DMS153 treated with DMSO at 0.1 percent for 48 hours (cell line): ENCODE results near the gene MRPL20.
A peak's percentile ranks its signal among the peaks of the same experiment; 100 is the strongest.
"Not testable (repeated sequence)": the region's sequence is repeated elsewhere in the genome, so short reads cannot be mapped to it uniquely, and the experiment has no call there.

Experiments
- DNase-seq: peaks from one replicate; lab custom pipeline; 2025; ENCODE audit not compliant: unreplicated experiment; lab: John Stamatoyannopoulos, UW

MRPL20 gene

DNA sequence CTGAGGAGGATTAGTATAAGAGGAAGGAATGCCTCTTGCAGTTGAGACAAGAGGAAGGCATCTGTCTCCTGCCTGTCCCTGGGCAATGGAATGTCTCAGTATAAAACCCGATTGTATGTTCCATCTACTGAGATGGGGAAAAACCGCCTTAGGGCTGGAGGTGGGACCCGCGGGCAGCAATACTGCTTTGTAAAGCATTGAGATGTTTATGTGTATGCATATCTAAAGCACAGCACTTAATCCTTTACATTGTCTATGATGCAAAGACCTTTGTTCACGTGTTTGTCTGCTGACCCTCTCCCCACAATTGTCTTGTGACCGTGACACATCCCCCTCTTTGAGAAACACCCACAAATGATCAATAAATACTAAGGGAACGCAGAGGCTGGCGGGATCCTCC, 3.1 kb upstream of the MRPL20 start:
- not testable (repeated sequence) for DNase-seq

DNA sequence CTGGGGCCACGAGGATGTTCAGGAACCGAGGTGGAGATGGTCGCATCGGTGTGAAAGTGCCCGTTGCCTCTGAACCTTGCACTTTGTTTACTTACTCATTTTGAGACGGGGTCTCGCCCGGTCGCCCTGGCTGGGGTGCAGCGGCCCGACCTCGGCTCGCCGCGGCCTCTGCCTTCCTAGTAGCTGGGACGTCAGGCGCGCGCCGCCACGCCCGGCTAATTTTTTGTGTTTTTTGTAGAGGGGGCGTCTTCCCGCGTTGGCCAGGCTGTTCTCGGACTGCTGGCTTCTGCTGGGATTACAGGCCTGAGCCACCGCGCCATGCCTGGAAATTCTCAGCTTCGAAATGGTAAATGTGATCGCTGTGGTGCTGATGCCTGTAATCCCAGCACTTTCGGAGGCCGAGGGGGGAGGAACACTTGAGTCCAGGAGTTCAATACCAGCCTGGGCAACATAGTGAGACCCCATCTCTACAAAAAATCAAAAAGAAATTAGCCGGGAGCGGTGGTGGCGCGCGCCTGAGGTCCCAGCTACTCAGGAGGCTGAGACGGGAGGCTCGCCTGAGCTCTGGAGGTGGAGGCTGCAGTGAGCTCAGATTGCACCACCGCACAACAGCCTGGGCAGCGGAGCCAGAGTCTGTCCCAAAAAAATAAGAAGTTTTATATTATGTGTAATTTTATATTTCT, 684 bp upstream of the MRPL20 start:
- DNase-seq: no peak

DNA sequence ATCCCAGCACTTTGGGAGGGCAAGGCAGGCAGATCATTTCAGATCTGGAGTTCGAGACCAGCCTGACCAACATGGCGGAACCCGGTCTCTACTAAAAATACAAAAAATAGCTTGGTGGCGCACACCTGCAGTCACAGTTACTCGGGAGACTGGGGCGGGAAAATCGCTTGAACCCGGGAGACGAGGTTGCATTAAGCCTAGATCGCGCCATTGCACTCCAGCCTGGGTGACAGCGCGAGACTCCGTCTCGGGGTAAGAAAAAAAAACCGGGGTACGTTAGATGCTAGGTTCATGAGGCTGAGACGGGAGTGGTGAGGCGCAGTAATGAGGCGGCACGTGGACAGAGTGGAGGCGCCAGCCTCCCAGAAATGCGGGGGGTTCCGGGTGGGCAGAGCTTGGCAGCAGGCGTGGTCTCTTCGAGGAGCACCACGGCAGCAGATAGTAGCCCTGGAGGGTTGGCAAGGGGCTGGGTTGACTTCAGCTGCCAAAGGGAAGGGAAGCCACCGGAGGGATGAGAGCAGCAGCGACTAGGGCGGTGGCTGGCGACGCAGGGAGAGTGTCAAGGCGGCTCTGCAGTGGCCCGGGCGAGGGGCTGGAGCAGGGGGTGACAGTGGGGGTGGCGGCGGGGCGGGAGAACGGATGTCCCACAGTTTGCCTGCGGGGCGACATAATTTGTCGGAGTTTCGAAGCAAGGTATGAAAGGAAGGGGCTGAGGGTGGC, 832 bp downstream of the MRPL20 start:
- DNase-seq: no peak

DNA sequence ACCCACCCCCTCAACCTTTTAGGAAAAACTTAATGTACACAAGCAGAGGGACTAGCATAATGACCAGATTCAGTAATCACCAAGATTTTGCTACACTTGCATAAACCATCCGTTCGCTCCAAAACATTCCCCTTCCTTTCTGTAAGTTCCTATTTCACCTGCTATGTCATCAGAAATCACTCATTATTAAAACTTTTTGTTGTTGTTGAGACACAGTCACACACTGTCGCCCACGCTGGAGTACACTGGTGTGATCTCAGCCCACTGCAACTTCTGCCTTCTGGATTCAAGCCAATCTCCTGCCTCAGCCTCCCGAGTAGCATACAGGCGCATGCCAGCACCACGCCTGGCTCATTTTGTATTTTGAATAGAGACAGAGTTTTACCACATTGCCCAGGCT, 3.4 kb downstream of the MRPL20 start:
- DNase-seq: no peak

DNA sequence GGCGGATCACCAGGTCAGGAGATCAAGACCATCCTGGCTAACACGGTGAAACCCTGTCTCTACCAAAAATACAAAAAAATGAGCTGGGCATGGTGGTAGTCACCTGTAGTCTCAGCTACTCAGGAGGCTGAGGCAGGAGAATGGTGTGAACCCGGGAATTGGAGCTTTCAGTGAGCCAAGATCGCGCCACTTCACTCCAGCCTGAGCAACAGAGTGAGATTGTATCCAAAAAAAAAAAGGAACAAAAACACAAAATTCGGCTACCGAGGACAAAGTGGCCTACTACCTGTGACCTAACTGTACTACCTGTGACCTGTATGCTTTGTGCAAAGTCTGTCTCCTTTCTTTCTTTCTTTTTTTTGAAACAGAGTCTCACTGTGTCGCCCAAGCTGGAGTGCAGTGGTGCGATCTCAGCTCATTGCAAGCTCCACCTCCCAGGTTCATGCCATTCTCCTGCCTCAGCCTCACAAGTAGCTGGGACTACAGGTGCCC, 4.1 kb downstream of the MRPL20 start:
- not testable (repeated sequence) for DNase-seq

DNA sequence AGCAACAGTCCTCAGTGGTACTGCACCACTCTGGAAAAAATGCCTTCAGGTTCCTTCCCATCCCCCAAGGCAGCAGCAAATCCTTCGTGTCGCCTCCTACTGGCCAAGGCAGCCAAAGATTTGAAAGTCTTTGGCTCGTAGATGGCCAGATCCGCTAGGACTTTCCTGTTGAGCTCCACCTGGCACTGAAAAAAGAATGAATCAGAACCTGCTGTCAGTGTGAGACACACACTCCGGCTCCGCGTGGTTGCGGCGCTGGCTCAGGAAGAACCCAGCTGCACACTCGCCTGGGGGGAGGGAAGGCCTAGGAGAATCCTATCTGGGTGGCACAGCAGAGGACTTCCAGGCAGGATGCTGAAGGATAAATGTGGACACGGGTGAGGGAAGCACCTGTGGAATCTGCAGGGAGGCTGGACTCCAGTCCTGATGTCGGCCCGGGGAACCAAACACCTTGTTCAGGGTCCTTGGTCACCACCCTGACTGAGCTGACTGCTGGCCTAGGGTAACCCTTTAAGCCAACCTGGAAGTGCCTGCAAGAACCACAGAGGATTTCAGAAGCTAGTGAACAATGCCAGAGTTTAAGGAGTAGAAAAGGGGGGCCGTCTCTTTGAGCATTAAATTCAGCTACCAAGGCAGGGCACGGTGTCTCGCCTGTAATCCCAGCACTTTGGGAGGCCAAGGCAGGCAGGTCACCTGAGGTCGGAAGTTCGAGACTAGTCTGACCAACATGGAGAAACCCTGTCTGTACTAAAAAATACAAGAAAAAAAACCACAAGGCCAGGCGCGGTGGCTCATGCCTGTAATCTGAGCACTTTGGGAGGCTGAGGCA, 4.8 kb downstream of the MRPL20 start:
- no peak for DNase-seq

DNA sequence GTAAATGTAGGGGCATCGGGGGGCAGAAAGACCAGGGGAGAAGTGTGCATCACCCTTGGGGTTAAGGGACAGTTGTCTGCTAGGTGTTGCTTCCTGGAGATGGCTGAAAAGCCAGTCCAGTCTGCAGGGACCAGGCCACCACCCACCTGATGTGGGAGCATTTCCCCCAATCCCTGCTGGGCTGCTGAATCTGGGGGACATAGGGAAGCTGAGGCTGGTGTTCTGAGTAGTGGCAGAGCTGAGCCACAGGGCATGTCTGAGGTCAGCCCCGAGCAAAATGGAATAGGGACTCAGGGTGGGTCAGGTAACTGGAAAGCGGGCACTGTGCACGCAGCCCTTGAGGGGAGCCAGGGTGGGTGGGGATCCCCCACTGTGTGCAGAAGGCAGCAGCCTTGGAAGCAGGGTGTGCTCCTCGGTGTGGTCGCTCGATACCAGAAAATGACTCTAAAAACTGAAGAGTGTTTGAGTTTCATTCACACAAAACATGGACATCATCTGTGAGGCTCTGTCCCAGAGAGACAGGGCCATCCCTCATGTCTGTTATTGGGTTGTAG, 5.6 kb downstream of the MRPL20 start:
- no peak for DNase-seq

DNA sequence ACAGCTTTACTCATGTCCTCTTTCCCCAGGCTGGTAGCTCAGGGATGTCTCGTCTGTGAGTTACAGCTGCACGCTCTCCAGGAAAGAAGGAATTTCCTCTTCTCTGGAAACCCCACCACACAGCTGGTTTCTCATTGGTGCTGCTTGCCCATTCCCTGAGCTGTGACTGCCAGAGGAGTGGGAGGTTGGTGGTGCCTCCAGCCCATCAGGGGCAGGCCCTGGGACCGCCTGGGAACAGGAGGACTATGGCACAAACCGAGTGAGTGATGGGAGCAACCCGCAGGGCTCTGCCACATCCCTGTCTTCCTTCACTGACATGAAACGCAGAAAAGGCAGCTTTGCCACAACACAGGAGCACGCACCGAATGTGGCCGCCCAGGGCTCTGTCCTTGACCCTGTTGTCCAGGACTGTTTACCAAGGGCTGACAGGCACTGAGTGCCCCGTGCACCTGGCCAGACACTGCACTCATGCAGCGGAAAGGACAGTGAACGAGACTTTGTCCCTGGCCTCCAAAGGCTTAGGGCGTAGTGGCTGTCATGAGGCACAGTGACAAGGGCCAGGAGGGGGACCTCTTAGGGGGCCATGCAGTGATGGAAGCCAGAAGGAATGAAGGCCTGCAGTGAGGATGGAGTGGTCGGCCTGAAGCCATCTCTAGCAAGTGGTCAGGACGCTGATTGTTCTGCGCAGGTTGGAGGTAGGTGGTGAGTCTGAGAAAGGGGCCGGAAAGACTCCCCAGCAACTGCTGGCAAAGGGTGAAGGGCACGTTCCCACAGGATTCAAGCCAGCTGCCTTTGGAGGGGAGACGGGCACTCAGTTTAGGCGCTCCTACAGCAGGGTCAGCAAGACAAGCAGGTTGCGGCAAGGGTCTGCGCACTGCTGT, 6.3 kb downstream of the MRPL20 start:
- no peak for DNase-seq

DNA sequence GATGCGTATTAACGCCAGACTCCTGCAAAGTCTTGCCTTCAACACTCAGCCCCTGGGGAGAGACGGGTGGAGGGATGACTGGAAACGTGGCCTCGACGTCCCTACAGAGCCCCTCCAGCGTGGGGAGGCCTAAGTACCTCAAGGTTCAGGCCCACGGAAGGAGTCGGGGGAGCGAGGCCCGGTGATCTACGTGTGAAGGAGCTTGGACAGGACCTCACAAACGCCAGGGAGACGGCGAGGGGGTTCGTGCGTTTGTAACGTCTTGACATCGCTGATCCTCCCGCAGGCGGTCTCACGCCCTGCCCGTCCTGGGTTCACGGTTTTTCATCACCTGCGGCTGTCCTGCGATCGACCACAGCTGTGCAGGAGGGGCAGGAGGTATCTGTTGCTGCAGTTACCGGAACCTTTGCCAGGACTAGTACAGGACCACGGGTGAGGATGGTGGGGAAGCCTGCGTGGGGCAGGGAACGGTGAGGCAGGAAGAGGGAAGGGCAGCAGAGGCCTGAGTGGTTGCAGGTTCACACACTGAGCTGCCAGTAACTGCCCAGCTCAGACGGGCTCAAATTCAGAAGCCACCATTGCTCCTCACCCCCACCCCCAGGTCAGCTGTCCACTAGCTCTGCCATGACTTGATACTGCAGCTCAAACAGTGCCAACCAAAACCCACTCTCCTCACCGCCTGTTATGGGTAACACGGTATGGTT, 7.1 kb downstream of the MRPL20 start:
- DNase-seq: no peak

DNA sequence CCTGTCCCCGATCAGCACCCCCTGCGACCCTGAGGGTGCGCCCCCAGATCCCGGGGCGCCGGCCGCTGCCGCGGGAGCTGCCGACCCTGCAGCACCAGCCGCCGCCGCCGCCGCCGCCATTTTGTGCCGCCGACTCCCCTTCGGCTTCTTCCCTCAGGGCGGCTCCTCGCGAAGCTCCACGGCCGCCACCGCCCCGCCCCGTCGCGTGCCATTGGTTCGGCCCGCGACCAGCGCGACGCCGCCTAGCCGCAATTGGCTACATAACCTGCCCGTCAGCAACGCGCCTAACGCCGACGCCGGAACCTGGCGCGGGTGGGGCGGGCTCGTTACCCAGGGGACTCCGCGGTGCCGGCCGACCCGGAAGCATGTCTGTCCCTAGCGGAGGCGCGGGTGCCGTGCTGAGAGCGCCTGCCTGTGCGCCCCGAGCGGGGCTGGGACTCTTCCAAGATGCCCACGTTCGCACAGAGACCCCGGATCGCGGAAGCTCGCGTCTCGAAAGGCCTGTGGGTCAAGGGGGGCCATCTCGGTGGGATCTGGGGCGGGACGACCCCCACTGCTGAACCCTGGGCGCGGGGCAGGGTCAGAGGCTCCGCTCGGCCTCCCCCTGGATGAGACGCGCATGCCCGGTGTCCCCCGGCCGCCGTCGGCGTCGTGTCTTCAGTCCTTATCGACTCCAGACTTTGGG, 7.8 kb downstream of the MRPL20 start, which contains the start of gene CCNL2:
Gene CCNL2 (minus strand): TSS at position 149 of the 685 bp plus-strand sequence. CDS start 29 bp downstream, at position 120.
- DNase-seq: peak; percentile 100

DNA sequence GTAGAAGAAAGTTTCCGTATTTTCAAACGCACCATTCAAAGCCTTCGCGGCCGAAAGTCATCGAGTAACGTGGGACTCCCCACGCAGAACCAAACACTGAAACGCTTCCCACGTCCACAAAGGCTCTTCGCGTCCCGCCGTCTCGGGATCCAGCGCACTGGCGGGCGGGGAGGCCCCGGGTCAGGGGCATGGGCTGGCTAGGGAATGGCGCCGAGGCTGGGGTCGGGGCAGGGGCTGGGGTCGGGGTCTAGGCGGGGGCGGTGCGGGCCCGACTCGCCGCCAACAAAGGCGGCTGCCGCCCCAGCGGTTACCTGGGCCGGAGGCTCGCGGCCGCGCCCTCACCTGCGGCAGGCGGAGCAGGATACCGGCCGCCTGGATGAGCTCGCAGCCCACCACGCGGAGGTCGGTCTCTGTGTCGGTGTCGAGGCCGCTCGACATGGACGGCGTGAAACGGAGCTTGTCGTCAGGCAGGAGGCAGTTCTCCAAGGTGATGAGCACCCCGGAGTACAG, 8.4 kb downstream of the MRPL20 start:
- DNase-seq: no peak

DNA sequence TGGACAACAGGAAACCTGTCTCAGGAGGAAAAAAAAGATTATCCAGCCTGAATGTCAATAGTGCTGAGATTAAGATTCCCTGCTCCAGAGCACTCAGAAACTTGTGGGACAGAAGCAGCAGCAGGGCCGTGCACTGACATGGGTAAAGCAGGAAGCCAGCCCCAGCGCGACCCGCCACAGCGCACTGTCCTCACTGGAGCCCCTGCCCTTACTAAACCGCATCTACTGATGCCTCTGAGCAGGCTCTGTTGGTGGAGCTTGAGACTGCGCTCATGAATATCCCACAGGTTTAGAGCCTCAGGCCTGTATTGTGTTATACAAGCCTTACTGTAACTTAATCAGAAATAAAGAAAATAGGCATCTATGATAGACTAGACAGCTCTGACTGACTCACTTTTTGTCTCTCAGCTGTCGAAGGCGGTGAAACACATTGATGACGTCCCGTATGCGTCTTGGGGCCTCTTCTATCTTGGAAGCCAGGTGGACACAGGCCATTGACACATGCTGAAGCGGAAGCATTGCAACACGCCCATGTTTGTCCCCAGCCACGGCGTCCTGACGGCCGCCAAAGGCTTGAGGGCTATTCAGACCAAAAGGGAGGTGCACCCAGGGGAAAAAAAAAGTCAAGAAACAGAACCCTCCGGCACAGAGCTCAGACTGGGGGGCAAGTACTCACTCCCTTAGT, 9.1 kb downstream of the MRPL20 start:
- DNase-seq: no peak

DNA sequence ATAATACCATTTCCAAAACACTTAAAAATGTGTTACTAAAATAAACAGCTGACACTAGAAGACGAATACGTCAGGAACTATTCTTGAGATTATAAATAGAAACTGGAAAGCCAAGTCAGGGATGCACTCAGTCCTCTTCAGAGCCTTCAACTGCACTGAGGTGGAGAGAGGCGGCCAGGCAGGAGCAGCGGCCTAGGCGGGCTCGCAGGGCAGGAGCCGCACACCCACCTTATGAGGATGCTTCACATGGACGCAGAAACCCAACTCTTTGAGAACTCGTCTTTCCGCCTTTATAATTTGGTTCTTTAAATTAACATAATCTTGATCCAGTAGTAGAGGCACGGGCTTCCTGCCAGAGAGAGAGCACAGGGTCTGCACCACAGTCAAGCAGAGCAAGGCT, 11.9 kb downstream of the MRPL20 start:
- no peak for DNase-seq

DNA sequence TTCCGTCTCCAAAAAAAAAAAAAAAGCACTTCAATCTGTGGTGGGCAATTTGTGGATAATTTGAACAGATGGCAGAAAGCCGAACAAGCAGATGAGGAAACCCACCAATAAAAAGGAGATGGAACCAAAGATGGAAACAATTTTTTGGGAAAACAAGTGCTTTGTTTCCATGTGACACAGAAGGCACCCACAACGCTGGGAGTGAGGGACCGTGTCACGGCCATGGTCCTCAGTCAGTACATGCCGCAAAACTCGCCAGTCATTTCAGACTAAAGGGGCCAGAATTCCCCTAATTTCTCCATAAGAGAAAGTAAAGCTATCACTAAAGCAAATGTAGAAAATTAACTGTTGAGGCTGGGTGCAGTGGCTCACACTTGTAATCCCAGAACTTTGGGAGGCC, 13.0 kb downstream of the MRPL20 start:
- no peak for DNase-seq

DNA sequence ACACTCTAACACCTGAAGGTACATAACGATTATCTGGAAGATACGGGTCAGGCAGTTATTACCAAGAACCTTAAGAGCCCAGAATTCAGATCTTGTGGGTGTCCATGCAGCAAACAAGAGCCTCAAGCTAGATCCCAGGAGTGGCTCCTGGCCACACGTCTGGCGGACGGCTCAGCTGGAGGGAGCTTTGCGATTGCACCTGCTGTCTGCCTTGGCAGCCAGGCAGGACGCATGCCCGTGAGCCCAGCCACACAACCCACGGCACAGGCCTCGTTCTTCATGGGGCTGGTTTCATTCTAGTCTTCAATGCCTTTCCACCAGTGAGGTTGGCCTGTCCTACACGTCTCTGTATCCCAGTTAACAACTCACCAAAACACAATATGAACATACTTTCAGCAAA, 13.7 kb downstream of the MRPL20 start:
- DNase-seq: no peak

DNA sequence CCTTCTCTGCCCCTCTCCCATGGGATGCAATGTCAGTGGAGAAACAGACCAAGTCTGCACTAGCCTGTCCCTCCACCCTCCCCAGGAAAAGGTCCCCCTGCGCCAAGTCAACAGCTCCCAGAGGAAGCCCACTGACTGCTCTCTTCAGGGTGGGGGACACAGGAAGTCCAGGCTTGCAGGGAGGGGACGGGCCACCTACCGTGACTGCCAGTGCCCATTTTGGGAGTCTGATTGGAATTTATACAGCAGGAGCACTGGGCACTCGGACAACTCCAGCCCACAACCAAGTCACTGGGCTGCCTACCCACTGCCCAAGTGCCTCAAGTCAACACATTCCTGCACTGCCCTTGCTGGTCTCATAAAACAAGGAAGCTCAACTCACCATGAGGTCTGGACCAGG, 14.1 kb downstream of the MRPL20 start:
- no peak for DNase-seq

DNA sequence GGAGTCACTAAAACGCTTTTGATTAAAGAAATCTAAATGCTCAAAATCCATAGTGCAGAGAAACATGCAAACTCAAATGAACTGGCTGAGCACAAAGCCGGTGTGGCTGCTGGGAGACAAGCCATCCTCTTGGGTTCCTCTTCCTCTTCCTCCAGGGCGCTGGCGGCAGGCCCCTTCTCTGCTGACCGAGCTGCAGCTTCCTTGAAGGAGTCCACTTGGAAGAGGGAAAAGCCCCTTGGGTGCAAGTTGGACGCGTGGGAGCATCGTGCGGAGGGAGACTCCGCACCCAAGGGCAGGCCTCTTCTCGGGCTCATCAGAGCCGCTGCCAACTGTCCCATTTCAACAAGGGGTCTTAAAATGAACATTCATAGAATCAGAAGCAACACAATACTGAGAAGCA, 15.9 kb downstream of the MRPL20 start:
- DNase-seq: no peak

DNA sequence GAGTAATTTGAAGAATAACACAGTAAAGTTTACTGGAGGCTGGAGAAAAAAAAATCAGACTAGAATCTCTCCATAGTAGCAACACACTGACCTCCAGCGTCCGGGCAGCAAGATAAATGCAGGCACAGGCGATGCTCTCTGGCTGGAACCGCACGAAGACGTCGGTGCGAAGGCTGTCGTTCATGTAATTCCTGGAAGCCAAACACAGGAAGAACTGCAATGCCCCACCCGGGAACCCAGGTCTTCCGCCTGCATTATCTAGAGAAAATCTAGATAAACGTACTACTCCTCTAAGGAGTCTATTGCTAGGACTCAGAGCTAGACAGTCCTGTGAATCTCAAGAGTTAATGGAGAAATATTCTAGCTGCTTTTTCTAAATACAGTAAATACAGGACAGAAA, 16.4 kb downstream of the MRPL20 start:
- no peak for DNase-seq
